Suppressor macrophage treated with lipopolysaccharide for 4 hours (primary cell): ENCODE data around the gene GLIS1.

Experiments used
- DNase-seq: peaks from one replicate; pipeline ENCODE4 v3.0.0-alpha.2; 2020

The GLIS1 gene

DNA sequence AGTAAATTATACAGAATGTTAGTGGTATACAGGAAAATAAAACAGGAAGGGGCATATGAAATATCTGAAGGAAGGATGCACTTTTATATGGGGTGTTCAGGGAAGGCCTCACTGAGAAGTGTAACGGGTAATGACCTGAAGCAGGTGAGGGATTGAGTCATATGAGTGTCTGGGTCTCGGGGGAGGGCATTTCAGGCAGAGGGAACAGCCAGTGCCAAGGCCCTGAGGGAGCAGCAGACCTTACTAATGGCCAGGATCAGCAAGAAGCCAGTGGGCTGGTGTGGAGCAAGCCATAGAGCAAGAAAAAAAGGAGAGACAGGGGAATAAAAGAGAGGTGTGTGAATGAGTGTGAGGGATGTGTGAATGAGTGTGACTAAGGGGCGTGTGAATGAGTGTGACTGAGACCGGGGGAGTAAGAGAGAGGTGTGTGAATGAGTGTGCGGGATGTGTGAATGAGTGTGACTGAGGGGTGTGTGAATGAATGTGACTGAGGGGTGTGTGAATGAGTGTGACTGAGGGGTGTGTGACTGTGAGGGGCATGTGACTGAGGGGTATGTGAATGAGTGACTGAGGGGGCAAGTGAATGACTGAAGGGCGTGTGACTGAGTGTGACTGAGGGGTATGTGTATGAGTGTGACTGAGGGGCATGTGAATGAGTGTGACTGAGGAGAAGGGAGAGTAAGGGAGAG lies 107.2 kb downstream of the GLIS1 start:
- DNase-seq: no peak

- no peak for DNase-seq
Observed at GRCh38 chr1:53629101-53629691, 109.8 kb downstream of the GLIS1 start.

- no peak for DNase-seq
Observed at GRCh38 chr1:53628286-53628955, 110.5 kb downstream of the GLIS1 start.

DNA sequence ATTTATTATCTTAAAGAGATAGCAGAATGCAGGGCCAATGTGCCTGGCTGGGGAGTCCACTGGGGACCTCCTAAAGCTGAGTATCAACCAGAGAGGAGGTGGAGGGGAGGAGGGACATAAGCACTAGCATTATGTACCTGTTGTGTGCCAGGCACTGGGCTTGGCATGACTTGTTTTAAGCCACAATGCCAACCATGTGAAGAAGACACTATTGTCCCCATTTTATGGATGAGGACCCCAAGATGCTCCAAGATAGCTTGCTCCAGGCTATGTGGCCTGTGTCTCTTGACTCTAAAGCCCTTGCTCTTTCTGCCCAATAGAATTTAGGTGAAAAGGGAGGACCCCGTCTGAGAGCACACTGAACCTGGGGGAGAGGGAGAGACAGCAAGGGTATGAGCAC lies 111.3 kb downstream of the GLIS1 start:
- no peak for DNase-seq

- DNase-seq: no peak
Observed at GRCh38 chr1:53627031-53627430, 111.9 kb downstream of the GLIS1 start.

DNA sequence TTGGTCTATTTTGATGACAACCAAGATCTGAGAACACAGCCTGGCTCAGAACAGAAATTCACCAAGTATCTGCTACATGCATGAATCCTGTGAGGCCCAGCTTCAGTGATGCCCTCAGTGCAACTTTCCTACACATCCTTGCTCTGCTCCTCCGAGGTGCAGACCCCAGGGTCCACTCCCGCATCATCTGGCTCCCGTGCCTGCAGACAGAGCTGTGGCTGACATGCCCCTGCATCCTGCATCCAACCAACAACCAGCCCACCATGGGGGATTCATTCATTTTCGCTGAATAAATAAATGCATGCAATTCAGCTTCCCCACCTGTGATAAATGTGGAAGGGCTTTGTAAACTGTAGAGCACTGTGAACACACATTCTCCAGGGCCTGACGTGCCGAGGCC lies 112.3 kb downstream of the GLIS1 start:
- no peak for DNase-seq

- no peak for DNase-seq
Observed at GRCh38 chr1:53625766-53626520, 113.0 kb downstream of the GLIS1 start.

GRCh38 chr1:53625049-53625448 lies 113.9 kb downstream of the GLIS1 start:
- no peak for DNase-seq

- DNase-seq: no peak
Observed at GRCh38 chr1:53622531-53622930, 116.4 kb downstream of the GLIS1 start.

GRCh38 chr1:53621144-53621543 lies 117.8 kb downstream of the GLIS1 start:
- no peak for DNase-seq

DNA sequence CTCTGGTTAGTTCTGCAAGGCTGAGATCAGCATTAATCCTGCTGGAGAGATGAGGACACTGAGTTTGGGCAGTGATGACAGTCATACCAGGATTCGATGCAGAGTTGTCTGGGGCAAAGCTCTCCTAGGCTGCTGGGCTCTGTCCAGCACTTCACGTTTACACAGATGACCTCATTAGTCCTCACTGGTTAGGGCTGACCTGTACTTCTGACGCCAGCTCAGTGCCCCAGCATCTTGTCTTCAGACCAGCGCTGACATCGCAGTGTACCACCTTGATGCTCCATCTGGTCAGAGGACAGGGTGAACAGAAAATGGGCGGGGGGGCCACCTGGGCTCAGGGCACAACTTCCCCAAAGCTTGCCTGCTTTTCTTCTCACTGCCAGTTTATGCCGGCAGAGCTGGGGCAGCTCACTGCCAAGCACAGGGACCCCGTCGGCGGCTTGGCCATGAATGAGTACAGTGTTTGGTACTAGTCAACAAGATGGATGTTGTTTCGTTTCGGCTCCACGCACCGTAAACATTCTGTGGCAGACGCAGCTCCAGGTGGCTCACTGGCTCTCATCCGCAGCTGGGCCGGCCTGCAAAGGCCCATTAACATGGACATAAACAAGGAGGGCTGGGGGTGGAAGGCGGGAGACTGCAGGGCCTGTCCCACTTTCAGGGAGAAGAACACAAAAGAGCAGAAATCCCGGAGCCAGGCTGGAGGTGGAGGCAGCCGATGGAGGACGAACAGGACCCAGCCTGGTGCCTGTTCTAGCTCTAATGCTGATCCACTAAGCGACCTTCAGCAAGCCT lies 118.7 kb downstream of the GLIS1 start:
- DNase-seq: no peak

GRCh38 chr1:53619367-53620060 lies 119.5 kb downstream of the GLIS1 start:
- DNase-seq: no peak

- no peak for DNase-seq
Observed at GRCh38 chr1:53618500-53619366, 120.2 kb downstream of the GLIS1 start.

- DNase-seq: no peak
Observed at GRCh38 chr1:53617851-53618499, 121.0 kb downstream of the GLIS1 start.

DNA sequence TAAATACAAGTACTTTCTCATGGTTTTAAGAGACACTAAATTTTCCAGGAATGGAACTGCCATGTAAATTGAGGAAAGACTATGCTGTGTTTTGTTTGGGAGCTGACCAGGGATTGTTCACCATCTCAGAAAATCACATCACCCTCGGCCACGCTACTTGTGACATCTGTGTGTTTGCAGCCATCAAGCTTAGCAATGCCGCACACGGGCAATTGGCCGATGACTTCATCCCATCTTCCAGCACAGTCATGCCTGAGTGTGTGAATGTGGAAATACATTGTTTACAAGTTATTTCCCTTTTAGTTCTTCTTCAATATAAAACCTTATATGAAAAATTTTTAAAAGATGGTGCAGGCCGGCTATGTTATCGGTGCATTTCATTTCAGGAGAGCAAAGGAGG lies 121.6 kb downstream of the GLIS1 start:
- no peak for DNase-seq

DNA sequence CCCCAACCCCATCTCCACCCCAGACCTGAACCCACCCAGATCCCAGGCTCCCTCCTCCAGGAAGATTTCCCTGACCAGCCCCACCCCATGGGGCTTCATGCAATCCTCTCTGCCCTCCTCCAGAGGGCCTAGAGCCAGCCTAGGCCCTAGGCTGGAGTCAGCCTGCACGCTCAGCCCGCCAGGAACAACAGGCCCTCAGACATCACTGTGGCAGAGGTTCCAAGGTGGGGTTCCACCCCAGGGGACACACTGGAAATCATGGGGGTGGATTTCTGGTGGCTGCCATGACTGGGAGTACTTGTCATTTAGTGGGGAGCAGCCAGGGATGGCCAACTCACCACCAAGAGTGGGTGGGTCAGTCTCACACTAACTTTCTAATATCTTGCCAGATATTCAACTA lies 122.0 kb downstream of the GLIS1 start:
- no peak for DNase-seq

- no peak for DNase-seq
Observed at GRCh38 chr1:53616511-53616910, 122.5 kb downstream of the GLIS1 start.

GRCh38 chr1:53615101-53615500 lies 123.9 kb downstream of the GLIS1 start:
- no peak for DNase-seq

GRCh38 chr1:53614231-53615021 lies 124.5 kb downstream of the GLIS1 start:
- DNase-seq: no peak

GRCh38 chr1:53608676-53609075 lies 130.3 kb downstream of the GLIS1 start:
- DNase-seq: no peak
